H9 (cell line): ENCODE data around the gene TSPOAP1. TPM values are rescaled to one million over a fixed set of nuclear protein-coding genes. Genes with fewer than 3 reads are reported as not detected.

ENCODE experiments used
- DNase-seq: peaks from one replicate; pipeline ENCODE4 v3.0.0-alpha.2; 2017
- H2AFZ ChIP-seq: one replicate; pipeline ENCODE4 v1.6.1; 2013; ENCODE audit warnings: mild to moderate bottlenecking, low read length, control low read depth, moderate library complexity
- H2AK5ac ChIP-seq: 2 replicates; pipeline ENCODE4 v1.6.1; 2013; ENCODE audit warnings: low read length, control low read depth, mixed read lengths; ENCODE audit not compliant: insufficient read length
- H2BK120ac ChIP-seq: one replicate; pipeline ENCODE4 v1.6.1; 2013; ENCODE audit warnings: low read depth, mild to moderate bottlenecking, low read length, control low read depth, inconsistent platforms; ENCODE audit not compliant: poor library complexity, severe bottlenecking
- H2BK12ac ChIP-seq: 2 replicates; pipeline ENCODE4 v1.6.1; 2013; ENCODE audit warnings: low read length, control low read depth, mixed read lengths, low read depth; ENCODE audit not compliant: insufficient read length
- H2BK15ac ChIP-seq: 2 replicates; pipeline ENCODE4 v1.6.1; 2013; ENCODE audit warnings: low read depth, low read length, control low read depth
- H2BK20ac ChIP-seq: one replicate; pipeline ENCODE4 v1.6.1; 2013; ENCODE audit warnings: low read depth, mild to moderate bottlenecking, low read length, control low read depth, inconsistent platforms; ENCODE audit not compliant: poor library complexity, severe bottlenecking
- H2BK5ac ChIP-seq: 2 replicates; pipeline ENCODE4 v1.6.1; 2013; ENCODE audit warnings: low read length, control low read depth, mixed read lengths; ENCODE audit not compliant: insufficient read length
- H3K14ac ChIP-seq: 2 replicates; pipeline ENCODE4 v1.6.1; 2013; ENCODE audit warnings: low read length, control low read depth; ENCODE audit not compliant: insufficient read depth
- H3K18ac ChIP-seq: 2 replicates; pipeline ENCODE4 v1.6.1; 2013; ENCODE audit warnings: low read depth, mild to moderate bottlenecking, mixed read lengths, low read length, control low read depth; ENCODE audit not compliant: insufficient read length
- H3K23ac ChIP-seq: 2 replicates; pipeline ENCODE4 v1.6.1; 2013; ENCODE audit warnings: low read length, control low read depth, mixed read lengths, low read depth; ENCODE audit not compliant: insufficient read length
- H3K23me2 ChIP-seq: 2 replicates; pipeline ENCODE4 v1.6.1; 2013; ENCODE audit warnings: low read depth, mild to moderate bottlenecking, mixed read lengths, low read length, control low read depth; ENCODE audit not compliant: insufficient read length, poor library complexity, severe bottlenecking
- H3K27ac ChIP-seq: 2 replicates; pipeline ENCODE4 v1.5.1; 2013; ENCODE audit warnings: low read length, control low read depth, mixed read lengths, low read depth; ENCODE audit not compliant: insufficient read length
- H3K27me3 ChIP-seq: 2 replicates; pipeline ENCODE4 v1.6.1; 2013; ENCODE audit warnings: low read length, control low read depth, inconsistent platforms; ENCODE audit not compliant: insufficient read depth
- H3K4ac ChIP-seq: 2 replicates; pipeline ENCODE4 v1.6.1; 2013; ENCODE audit warnings: low read depth, mild to moderate bottlenecking, control low read depth, inconsistent platforms, low read length, moderate library complexity
- H3K4me1 ChIP-seq: 2 replicates; pipeline ENCODE4 v1.6.1; 2013; ENCODE audit warnings: low read length, control low read depth, inconsistent platforms; ENCODE audit not compliant: insufficient read depth
- H3K4me2 ChIP-seq: 2 replicates; pipeline ENCODE4 v1.6.1; 2013; ENCODE audit warnings: low read length, control low read depth, mixed read lengths; ENCODE audit not compliant: insufficient read length, insufficient read depth
- H3K56ac ChIP-seq: 2 replicates; pipeline ENCODE4 v1.6.1; 2013; ENCODE audit warnings: low read depth, mild to moderate bottlenecking, mixed read lengths, low read length, control low read depth; ENCODE audit not compliant: insufficient read length
- H3K79me1 ChIP-seq: 2 replicates; pipeline ENCODE4 v1.6.1; 2013; ENCODE audit warnings: low read depth, mild to moderate bottlenecking, moderate library complexity, low read length, control low read depth, inconsistent platforms; ENCODE audit not compliant: insufficient read depth, poor library complexity, severe bottlenecking
- H3K79me2 ChIP-seq: 2 replicates; pipeline ENCODE4 v1.6.1; 2013; ENCODE audit warnings: low read length, control low read depth, inconsistent platforms; ENCODE audit not compliant: insufficient read depth
- H3K9ac ChIP-seq: 2 replicates; pipeline ENCODE4 v1.6.1; 2013; ENCODE audit warnings: low read length, control low read depth, mixed read lengths; ENCODE audit not compliant: insufficient read length; ENCODE audit errors: extremely low read depth
- H3K9me3 ChIP-seq: one replicate; pipeline ENCODE4 v1.6.1; 2013; ENCODE audit warnings: low read depth, low read length, inconsistent platforms; ENCODE audit not compliant: control insufficient read depth
- H3T11ph ChIP-seq: one replicate; pipeline ENCODE4 v1.6.1; 2013; ENCODE audit warnings: mild to moderate bottlenecking, low read length, control low read depth, inconsistent platforms
- H4K20me1 ChIP-seq: one replicate; pipeline ENCODE4 v1.6.1; 2013; ENCODE audit not compliant: control insufficient read depth, insufficient read length, insufficient read depth
- H4K5ac ChIP-seq: 2 replicates; pipeline ENCODE4 v1.6.1; 2013; ENCODE audit warnings: low read depth, mild to moderate bottlenecking, mixed read lengths, low read length, control low read depth; ENCODE audit not compliant: insufficient read length
- H4K8ac ChIP-seq: replicated peaks from 2 replicates; pipeline ENCODE4 v1.6.1; 2013; ENCODE audit warnings: low read length, control low read depth, mixed read lengths, low read depth; ENCODE audit not compliant: insufficient read length
- H4K91ac ChIP-seq: 2 replicates; pipeline ENCODE4 v1.6.1; 2013; ENCODE audit warnings: low read depth, mild to moderate bottlenecking, moderate library complexity, mixed read lengths, low read length, control low read depth; ENCODE audit not compliant: insufficient read length
- H3K27ac Mint-ChIP-seq, 3 experiments: 2 replicates in 2 of 3; 3 replicates in 1 of 3; pipeline ENCODE4 v1.8.0; 2020 to 2021; ENCODE audit warnings: mixed read lengths in 3 of 3, mild to moderate bottlenecking in 1 of 3, moderate library complexity in 1 of 3
- H3K27me3 Mint-ChIP-seq: 2 replicates; pipeline ENCODE4 v1.8.0; 2021; ENCODE audit warnings: low read depth, mild to moderate bottlenecking, moderate library complexity, mixed read lengths
- H3K36me3 Mint-ChIP-seq, 3 experiments: 2 replicates in 2 of 3; 3 replicates in 1 of 3; pipeline ENCODE4 v1.8.0; 2020 to 2021; ENCODE audit warnings: low read depth in 3 of 3, mixed read lengths in 3 of 3; ENCODE audit not compliant: insufficient read depth in 1 of 3
- H3K4me1 Mint-ChIP-seq, 2 experiments: 2 replicates each; pipeline ENCODE4 v1.8.0; 2020; ENCODE audit warnings: mixed read lengths in 2 of 2
- H3K4me3 Mint-ChIP-seq, 2 experiments: 2 replicates in 1 of 2; 3 replicates in 1 of 2; pipeline ENCODE4 v1.8.0; 2020 to 2021; ENCODE audit warnings: mild to moderate bottlenecking in 2 of 2, mixed read lengths in 2 of 2, moderate library complexity in 1 of 2
- H3K9me3 Mint-ChIP-seq, 2 experiments: 2 replicates in 1 of 2; 3 replicates in 1 of 2; pipeline ENCODE4 v1.8.0; 2020; ENCODE audit warnings: mild to moderate bottlenecking in 2 of 2, mixed read lengths in 2 of 2, moderate library complexity in 1 of 2
- WGBS: extraction: QIAGEN DNeasy Blood & Tissue Kit; methylation state at CpG from one replicate; pipeline ENCODE4 v1.1.7; 2013; ENCODE audit warnings: missing lambda C conversion rate, low lambda C conversion rate, mixed read lengths; ENCODE audit not compliant: insufficient read length; ENCODE audit errors: extremely low coverage; 5-methylcytosine and 5-hydroxymethylcytosine counted together
- total RNA-seq: library from RNA; stranded (reverse); gene quantifications from 2 replicates; pipeline ENCODE4 v1.2.1, GENCODE V29; 2021
- TF ChIP-seq, protein P1 (sequence below): fragments of 200-600 bp; sonication (generic); conservative IDR thresholded peaks from 3 replicates; pipeline ENCODE4 v1.8.0; 2021; ENCODE audit warnings: antibody characterized with exemption, mild to moderate bottlenecking

TSPOAP1 gene
- total RNA-seq, 1 experiment from 2014 or later = 17.3 TPM

DNA sequence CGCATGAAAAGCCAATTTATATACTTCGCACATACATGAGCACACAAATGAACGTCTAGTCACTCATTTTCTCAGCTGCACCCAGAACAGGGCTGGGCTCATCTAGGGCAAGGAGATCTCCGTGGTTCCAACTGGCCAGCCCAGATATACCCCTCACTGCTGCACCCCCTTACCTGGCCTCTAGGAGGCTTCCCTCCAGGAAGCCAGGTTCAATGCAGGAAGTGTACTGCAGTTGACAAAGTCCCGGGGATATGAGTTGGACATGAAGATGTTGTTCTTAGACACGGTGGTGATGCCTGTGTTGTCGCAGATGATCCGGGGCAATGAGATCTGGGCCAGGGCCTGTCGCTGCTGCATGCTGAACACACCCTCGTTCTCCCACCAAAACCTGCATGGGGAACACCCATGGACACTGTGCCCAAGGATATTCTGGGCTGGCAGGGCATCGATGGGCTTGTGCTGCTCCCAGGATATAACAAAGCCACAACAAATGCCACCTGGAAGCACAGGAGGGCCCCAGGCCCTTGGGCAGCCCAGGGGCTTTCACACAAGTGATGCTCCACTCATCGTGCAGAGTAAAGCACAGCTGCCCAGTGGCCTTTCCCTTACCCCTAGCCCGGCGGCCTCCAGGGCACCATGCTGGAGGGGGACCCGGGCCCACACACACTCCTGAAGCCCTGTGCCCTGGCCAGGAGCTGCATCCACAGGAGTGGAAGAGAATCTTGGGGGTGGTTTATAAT is 57.9 kb downstream of the TSPOAP1 start:
- H3K4ac ChIP-seq = no peak overlapping the region
- H4K8ac ChIP-seq = no peak overlapping the region
- no peaks in the 10 kb centered on the region for H3K23me2 ChIP-seq
- H3K4me1 Mint-ChIP-seq = no peaks in the 10 kb centered on the region
- no peak overlapping the region for H3K23ac ChIP-seq
- no peak overlapping the region for H2BK5ac ChIP-seq
- peak; percentile 67 for DNase-seq
- no peak overlapping the region for H2BK20ac ChIP-seq
- H3K27ac Mint-ChIP-seq = no peak overlapping the region
- no peak overlapping the region for H4K91ac ChIP-seq
- no peak overlapping the region for H2BK120ac ChIP-seq
- no peak overlapping the region for H3K9ac ChIP-seq
- H3K79me2 ChIP-seq = no peaks in the 10 kb centered on the region
- peaks cover 14% of the 10 kb centered on the region for H3K27me3 Mint-ChIP-seq
- no peak overlapping the region for H2AK5ac ChIP-seq
- no peaks in the 10 kb centered on the region for H3K9me3 Mint-ChIP-seq
- no peaks in the 10 kb centered on the region for H3K9me3 ChIP-seq
- H3T11ph ChIP-seq = no peak overlapping the region
- H3K4me3 Mint-ChIP-seq = no peak overlapping the region; a peak in 1 of 5 replicates
- no peaks in the 10 kb centered on the region for H4K20me1 ChIP-seq
- no peak overlapping the region for H3K27ac ChIP-seq
- H2BK12ac ChIP-seq = no peak overlapping the region
- WGBS = no CpG with 5 or more reads among the region's 15 CpGs
- TF ChIP-seq, protein P1, sequence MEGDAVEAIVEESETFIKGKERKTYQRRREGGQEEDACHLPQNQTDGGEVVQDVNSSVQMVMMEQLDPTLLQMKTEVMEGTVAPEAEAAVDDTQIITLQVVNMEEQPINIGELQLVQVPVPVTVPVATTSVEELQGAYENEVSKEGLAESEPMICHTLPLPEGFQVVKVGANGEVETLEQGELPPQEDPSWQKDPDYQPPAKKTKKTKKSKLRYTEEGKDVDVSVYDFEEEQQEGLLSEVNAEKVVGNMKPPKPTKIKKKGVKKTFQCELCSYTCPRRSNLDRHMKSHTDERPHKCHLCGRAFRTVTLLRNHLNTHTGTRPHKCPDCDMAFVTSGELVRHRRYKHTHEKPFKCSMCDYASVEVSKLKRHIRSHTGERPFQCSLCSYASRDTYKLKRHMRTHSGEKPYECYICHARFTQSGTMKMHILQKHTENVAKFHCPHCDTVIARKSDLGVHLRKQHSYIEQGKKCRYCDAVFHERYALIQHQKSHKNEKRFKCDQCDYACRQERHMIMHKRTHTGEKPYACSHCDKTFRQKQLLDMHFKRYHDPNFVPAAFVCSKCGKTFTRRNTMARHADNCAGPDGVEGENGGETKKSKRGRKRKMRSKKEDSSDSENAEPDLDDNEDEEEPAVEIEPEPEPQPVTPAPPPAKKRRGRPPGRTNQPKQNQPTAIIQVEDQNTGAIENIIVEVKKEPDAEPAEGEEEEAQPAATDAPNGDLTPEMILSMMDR = peak; percentile 61
- no peak overlapping the region for H2AFZ ChIP-seq
- no peak overlapping the region for H2BK15ac ChIP-seq
- no peak overlapping the region for H3K4me2 ChIP-seq
- no peaks in the 10 kb centered on the region for H3K79me1 ChIP-seq
- no peaks in the 10 kb centered on the region for H3K4me1 ChIP-seq
- peak overlapping the region; percentile 12 for H4K5ac ChIP-seq
- no peak overlapping the region for H3K18ac ChIP-seq
- no peak overlapping the region for H3K14ac ChIP-seq
- no peaks in the 10 kb centered on the region; a peak in 1 of 7 replicates for H3K36me3 Mint-ChIP-seq
- H3K27me3 ChIP-seq = no peaks in the 10 kb centered on the region
- H3K56ac ChIP-seq = no peak overlapping the region
